HG03280 (cell line): ENCODE results near the gene IRF2.

Source experiments
- ATAC-seq: cut with Tn5 transposase; IDR thresholded peaks from one replicate; pipeline ENCODE4 v1.9.1; 2021; ENCODE audit warnings: mild to moderate bottlenecking, moderate library complexity; ENCODE audit not compliant: unreplicated experiment

IRF2 gene

GRCh38 chr4:184474263-184475095 is at the start of gene IRF2:
Gene IRF2, minus strand, starts transcription at chr4:184474550. Its CDS starts 45,486 bp downstream, at chr4:184429064.
- peak; percentile 65 for ATAC-seq

- no peak for ATAC-seq
These were observed 41.3 kb upstream of the IRF2 start for GRCh38 chr4:184515606-184516005.

- ATAC-seq: peak; percentile 93
These were observed 40.0 kb upstream of the IRF2 start for GRCh38 chr4:184514121-184514988.

- ATAC-seq: peak; percentile 14
These were observed 39.4 kb upstream of the IRF2 start for GRCh38 chr4:184513802-184514120.

GRCh38 chr4:184511156-184511555 is 36.8 kb upstream of the IRF2 start:
- no peak for ATAC-seq

GRCh38 chr4:184510401-184510800 is 36.1 kb upstream of the IRF2 start:
- no peak for ATAC-seq

GRCh38 chr4:184506527-184507121 is 32.3 kb upstream of the IRF2 start:
- peak; percentile 99 for ATAC-seq

- no peak for ATAC-seq
These were observed 30.0 kb upstream of the IRF2 start for GRCh38 chr4:184504385-184504784.

GRCh38 chr4:184503869-184504300 is 29.5 kb upstream of the IRF2 start:
- no peak for ATAC-seq

- no peak for ATAC-seq
These were observed 26.6 kb upstream of the IRF2 start for GRCh38 chr4:184500748-184501589.

GRCh38 chr4:184499996-184500395 is 25.6 kb upstream of the IRF2 start:
- no peak for ATAC-seq

- ATAC-seq: no peak
These were observed 24.2 kb upstream of the IRF2 start for GRCh38 chr4:184498598-184498997.

- no peak for ATAC-seq
These were observed 15.4 kb upstream of the IRF2 start for GRCh38 chr4:184489771-184490170.

- no peak for ATAC-seq
These were observed 13.2 kb upstream of the IRF2 start for GRCh38 chr4:184487503-184487902.

GRCh38 chr4:184485279-184485678 is 10.9 kb upstream of the IRF2 start:
- ATAC-seq: no peak

- ATAC-seq: no peak
These were observed 7.2 kb upstream of the IRF2 start for GRCh38 chr4:184481544-184481943.

GRCh38 chr4:184479516-184479950 is 5.2 kb upstream of the IRF2 start:
- ATAC-seq: no peak

- ATAC-seq: no peak
These were observed 3.0 kb upstream of the IRF2 start for GRCh38 chr4:184477201-184477999.

- no peak for ATAC-seq
These were observed 2.3 kb upstream of the IRF2 start for GRCh38 chr4:184476695-184477094.

GRCh38 chr4:184475498-184475897 is 1.1 kb upstream of the IRF2 start:
- no peak for ATAC-seq
